ENCODE data around the gene POLR2B.
"Not testable (repeated sequence)": the region's sequence is repeated elsewhere in the genome, so short reads cannot be mapped to it uniquely, and the experiment has no call there.

The POLR2B gene

GRCh38 chr4:56978750-56979303, at the start of gene POLR2B:
Gene POLR2B, plus strand, starts transcription at chr4:56978896. Its CDS starts 90 bp downstream, at chr4:56978986.
- no peak for TF ChIP-seq CTCF (IDR thresholded peaks at IDR 0.05; ENCODE audit: control insufficient read depth, extremely low read depth, insufficient read depth)
- peak; percentile 94 for DNase-seq (ENCODE audit: low read depth)
- H3K4me3 ChIP-seq (ENCODE audit: low read depth, low read length) = peak within 1 kb of the TSS; percentile 100

- DNase-seq (ENCODE audit: low read depth) = no peak
- no peak for TF ChIP-seq CTCF (IDR thresholded peaks at IDR 0.05; ENCODE audit: control insufficient read depth, extremely low read depth, insufficient read depth)
- no peak overlapping the region for H3K4me3 ChIP-seq (ENCODE audit: low read depth, low read length)
Measured at GRCh38 chr4:56930638-56931037, 48.1 kb upstream of the POLR2B start.

- TF ChIP-seq CTCF (IDR thresholded peaks at IDR 0.05; ENCODE audit: control insufficient read depth, extremely low read depth, insufficient read depth) = no peak
- no peak overlapping the region for H3K4me3 ChIP-seq (ENCODE audit: low read depth, low read length)
- DNase-seq (ENCODE audit: low read depth) = no peak
Measured at GRCh38 chr4:56931924-56932323, 46.8 kb upstream of the POLR2B start.

GRCh38 chr4:56937262-56937661, 41.4 kb upstream of the POLR2B start:
- DNase-seq (ENCODE audit: low read depth) = no peak
- TF ChIP-seq CTCF (IDR thresholded peaks at IDR 0.05; ENCODE audit: control insufficient read depth, extremely low read depth, insufficient read depth) = no peak
- H3K4me3 ChIP-seq (ENCODE audit: low read depth, low read length) = no peak overlapping the region

- not testable (repeated sequence) for H3K4me3 ChIP-seq (ENCODE audit: low read depth, low read length)
Measured at GRCh38 chr4:56939826-56940225, 38.9 kb upstream of the POLR2B start.

GRCh38 chr4:56940403-56940802, 38.3 kb upstream of the POLR2B start:
- no peak for TF ChIP-seq CTCF (IDR thresholded peaks at IDR 0.05; ENCODE audit: control insufficient read depth, extremely low read depth, insufficient read depth)
- no peak overlapping the region for H3K4me3 ChIP-seq (ENCODE audit: low read depth, low read length)
- no peak for DNase-seq (ENCODE audit: low read depth)

More at GRCh38 chr4:56939826-56940225, 38.9 kb upstream of the POLR2B start:
- DNase-seq (ENCODE audit: low read depth) = not testable (repeated sequence)

GRCh38 chr4:56940971-56941370, 37.7 kb upstream of the POLR2B start:
- no peak for TF ChIP-seq CTCF (IDR thresholded peaks at IDR 0.05; ENCODE audit: control insufficient read depth, extremely low read depth, insufficient read depth)
- H3K4me3 ChIP-seq (ENCODE audit: low read depth, low read length) = no peak overlapping the region
- DNase-seq (ENCODE audit: low read depth) = peak; percentile 75

Measured in LNCaP clone FGC (cell line).